Neural progenitor cell (in vitro differentiated cells): Measurements from ENCODE around the gene UMAD1. TPM values are rescaled to one million over a fixed set of nuclear protein-coding genes. Genes with fewer than 3 reads are reported as not detected.
A peak's percentile ranks its signal among the peaks of the same experiment; 100 is the strongest.
"Not testable (repeated sequence)": the region's sequence is repeated elsewhere in the genome, so short reads cannot be mapped to it uniquely, and the experiment has no call there.

ENCODE experiments used
- DNase-seq: peaks from one replicate; pipeline ENCODE4 v3.0.0-alpha.2; 2016; ENCODE audit warnings: low spot score
- H2AFZ ChIP-seq: fragments of 200-600 bp; sonication (generic); replicated peaks from 2 replicates; pipeline ENCODE4 v1.6.1; 2016; ENCODE audit warnings: antibody characterized with exemption
- H3F3A ChIP-seq: fragments of 200-600 bp; sonication (generic); 2 replicates; pipeline ENCODE4 v1.6.1; 2016; ENCODE audit warnings: antibody characterized with exemption, low read depth
- H3K27ac ChIP-seq: fragments of 200-600 bp; sonication (generic); 2 replicates; pipeline ENCODE4 v1.5.1; 2016; ENCODE audit warnings: mild to moderate bottlenecking
- H3K27me3 ChIP-seq: fragments of 200-600 bp; sonication (generic); 2 replicates; pipeline ENCODE4 v1.6.1; 2016; ENCODE audit warnings: mild to moderate bottlenecking, moderate library complexity
- H3K36me3 ChIP-seq: fragments of 200-600 bp; sonication (generic); 2 replicates; pipeline ENCODE4 v1.5.1; 2016
- H3K4me1 ChIP-seq: fragments of 200-600 bp; sonication (generic); 2 replicates; pipeline ENCODE4 v1.6.1; 2016; ENCODE audit warnings: mixed run types
- H3K4me2 ChIP-seq: fragments of 200-600 bp; sonication (generic); 2 replicates; pipeline ENCODE4 v1.6.1; 2016
- H3K4me3 ChIP-seq: fragments of 200-600 bp; sonication (generic); 2 replicates; pipeline ENCODE4 v1.5.1; 2016
- H3K79me2 ChIP-seq: fragments of 200-600 bp; sonication (generic); 2 replicates; pipeline ENCODE4 v1.6.1; 2016; ENCODE audit warnings: low read depth
- H3K9ac ChIP-seq: fragments of 200-600 bp; sonication (generic); 2 replicates; pipeline ENCODE4 v1.6.1; 2016
- H3K9me3 ChIP-seq: fragments of 200-600 bp; sonication (generic); 2 replicates; pipeline ENCODE4 v1.5.1; 2016; ENCODE audit warnings: low read depth
- H4K20me1 ChIP-seq: fragments of 200-600 bp; sonication (generic); 2 replicates; pipeline ENCODE4 v1.6.1; 2016; ENCODE audit warnings: low read depth
- H3K27ac Mint-ChIP-seq: 3 replicates; pipeline ENCODE4 v1.8.0; 2021; ENCODE audit warnings: mixed read lengths
- H3K27me3 Mint-ChIP-seq: 2 replicates; pipeline ENCODE4 v1.8.0; 2022; ENCODE audit warnings: low read depth, mild to moderate bottlenecking, inconsistent platforms, moderate library complexity, mixed read lengths; ENCODE audit not compliant: insufficient read depth
- H3K36me3 Mint-ChIP-seq: 3 replicates; pipeline ENCODE4 v1.8.0; 2021; ENCODE audit warnings: mixed read lengths
- H3K4me1 Mint-ChIP-seq: 3 replicates; pipeline ENCODE4 v1.8.0; 2021; ENCODE audit warnings: mixed read lengths
- H3K4me3 Mint-ChIP-seq: 3 replicates; pipeline ENCODE4 v1.8.0; 2021; ENCODE audit warnings: mild to moderate bottlenecking, moderate library complexity, mixed read lengths
- H3K9me3 Mint-ChIP-seq: 3 replicates; pipeline ENCODE4 v1.8.0; 2020; ENCODE audit warnings: mixed read lengths
- CTCF ChIP-seq: fragments of 200-600 bp; sonication (generic); IDR thresholded peaks from 2 replicates; pipeline ENCODE4 v1.5.1; 2017; ENCODE audit warnings: antibody characterized with exemption, mild to moderate bottlenecking
- EZH2 ChIP-seq: fragments of 200-600 bp; sonication (generic); IDR thresholded peaks from 2 replicates; pipeline ENCODE4 v1.6.1; 2017; ENCODE audit warnings: antibody characterized with exemption, mild to moderate bottlenecking, moderate library complexity
- EZH2phosphoT487 ChIP-seq: fragments of 200-600 bp; sonication (generic); IDR thresholded peaks from 2 replicates; pipeline ENCODE4 v1.6.1; 2017; ENCODE audit warnings: antibody characterized with exemption
- total RNA-seq: library from RNA; depleted of rRNA; stranded (reverse); fragments of >200 nt; gene quantifications from 2 replicates; pipeline ENCODE4 v1.2.3, GENCODE V29; 2015; ENCODE audit warnings: low replicate concordance

The UMAD1 gene
- total RNA-seq, 1 donor from 2014 or later: 23.0 TPM

- H3F3A ChIP-seq: no peaks in the 10 kb centered on the region
- no peaks in the 10 kb centered on the region for H3K9me3 Mint-ChIP-seq
- no peaks in the 10 kb centered on the region for H3K36me3 ChIP-seq
- no peak overlapping the region for H3K27ac ChIP-seq
- H3K27me3 ChIP-seq: no peaks in the 10 kb centered on the region
- H3K27me3 Mint-ChIP-seq: no peaks in the 10 kb centered on the region
- peaks cover 4% of the 10 kb centered on the region for H3K4me1 Mint-ChIP-seq
- H3K27ac Mint-ChIP-seq: no peak overlapping the region
- peaks cover 3% of the 10 kb centered on the region for H3K4me1 ChIP-seq
- H3K9me3 ChIP-seq: no peaks in the 10 kb centered on the region
- H2AFZ ChIP-seq: no peak overlapping the region
- DNase-seq: peak; percentile 13
- no peaks in the 10 kb centered on the region for H3K36me3 Mint-ChIP-seq
- H3K9ac ChIP-seq: no peak overlapping the region
- H3K4me3 ChIP-seq: no peak overlapping the region
- no peaks in the 10 kb centered on the region for H4K20me1 ChIP-seq
- H3K4me2 ChIP-seq: no peak overlapping the region
- H3K79me2 ChIP-seq: no peaks in the 10 kb centered on the region
- no peak overlapping the region for H3K4me3 Mint-ChIP-seq
- no peak for TF ChIP-seq EZH2phosphoT487
- no peak for TF ChIP-seq CTCF
Measured at GRCh38 chr7:7803715-7804178, 163.2 kb downstream of the UMAD1 start.

DNA sequence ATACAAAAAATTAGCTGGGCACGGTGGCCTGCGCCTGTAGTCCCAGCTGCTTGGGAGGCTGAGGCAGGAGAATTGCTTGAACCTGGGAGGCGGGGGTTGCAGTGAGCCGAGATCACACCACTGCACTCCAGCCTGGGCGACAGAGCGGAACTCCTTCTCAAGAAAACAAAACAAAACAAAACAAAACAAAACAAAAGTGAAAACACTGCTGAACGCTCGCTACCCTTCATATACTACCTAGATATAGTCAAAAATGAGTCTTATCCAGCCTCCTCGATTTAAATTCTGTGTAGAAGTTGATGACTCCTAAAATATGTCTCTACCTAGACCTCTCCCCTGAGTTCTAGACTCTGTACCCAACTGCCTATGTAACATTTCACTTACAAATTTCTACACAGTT is 164.3 kb downstream of the UMAD1 start:
- H3K27me3 ChIP-seq, H3K4me3 Mint-ChIP-seq, H3K4me1 Mint-ChIP-seq, H3K9me3 ChIP-seq, H3K27ac ChIP-seq, H3K27me3 Mint-ChIP-seq, H3K36me3 ChIP-seq, H3K27ac Mint-ChIP-seq, H3K36me3 Mint-ChIP-seq, H3F3A ChIP-seq, H3K9ac ChIP-seq, H3K79me2 ChIP-seq, H4K20me1 ChIP-seq, H3K4me2 ChIP-seq, H3K4me1 ChIP-seq, H3K4me3 ChIP-seq, H2AFZ ChIP-seq, H3K9me3 Mint-ChIP-seq, DNase-seq: not testable (repeated sequence)

DNA sequence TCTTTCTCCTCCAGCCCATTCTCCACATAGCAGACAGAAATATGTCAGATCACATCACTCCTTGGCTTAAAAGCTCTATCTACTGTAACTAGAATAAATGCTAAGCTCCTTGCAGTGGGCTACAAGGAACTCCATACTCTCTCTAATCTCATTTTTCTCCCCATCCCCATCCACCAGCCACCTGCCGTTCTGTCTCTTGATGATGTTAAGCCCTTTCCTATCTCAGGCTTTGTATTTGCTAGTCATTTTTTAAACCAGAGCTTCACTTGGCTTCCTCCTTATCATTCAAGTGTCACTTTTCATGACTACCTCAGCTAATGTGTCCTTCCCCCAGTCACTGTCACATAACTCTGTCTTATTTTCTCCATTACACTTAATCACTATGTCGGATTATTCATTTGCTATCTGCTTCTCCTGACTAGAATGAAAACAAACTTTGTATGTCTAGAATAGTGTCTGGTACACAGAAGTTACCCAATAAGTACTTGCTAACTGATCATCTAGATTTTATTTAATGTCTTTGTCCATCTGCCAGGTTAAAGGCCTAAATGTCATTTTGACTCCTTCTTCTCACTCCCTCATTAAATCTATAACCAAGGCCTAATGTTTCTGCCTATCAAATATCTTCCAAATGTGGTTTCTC is 165.1 kb downstream of the UMAD1 start:
- Mint-ChIP-seq H3K27ac (no peak overlapping the region), H3K9me3 (no peaks in the 10 kb centered on the region), H3K27me3 (no peaks in the 10 kb centered on the region), H3K36me3 (no peaks in the 10 kb centered on the region), H3K4me1 (peaks cover 4% of the 10 kb centered on the region), H3K4me3 (no peak overlapping the region)
- no peaks in the 10 kb centered on the region for H3K27me3 ChIP-seq
- H3K4me2 ChIP-seq: no peak overlapping the region
- H4K20me1 ChIP-seq: no peaks in the 10 kb centered on the region
- no peak for TF ChIP-seq CTCF
- no peak for TF ChIP-seq EZH2
- H3F3A ChIP-seq: no peaks in the 10 kb centered on the region
- no peak overlapping the region for H3K27ac ChIP-seq
- no peaks in the 10 kb centered on the region for H3K79me2 ChIP-seq
- no peaks in the 10 kb centered on the region for H3K9me3 ChIP-seq
- H2AFZ ChIP-seq: no peak overlapping the region
- H3K36me3 ChIP-seq: no peaks in the 10 kb centered on the region
- DNase-seq: no peak
- H3K4me1 ChIP-seq: peaks cover 3% of the 10 kb centered on the region
- no peak overlapping the region for H3K4me3 ChIP-seq
- no peak overlapping the region for H3K9ac ChIP-seq

DNA sequence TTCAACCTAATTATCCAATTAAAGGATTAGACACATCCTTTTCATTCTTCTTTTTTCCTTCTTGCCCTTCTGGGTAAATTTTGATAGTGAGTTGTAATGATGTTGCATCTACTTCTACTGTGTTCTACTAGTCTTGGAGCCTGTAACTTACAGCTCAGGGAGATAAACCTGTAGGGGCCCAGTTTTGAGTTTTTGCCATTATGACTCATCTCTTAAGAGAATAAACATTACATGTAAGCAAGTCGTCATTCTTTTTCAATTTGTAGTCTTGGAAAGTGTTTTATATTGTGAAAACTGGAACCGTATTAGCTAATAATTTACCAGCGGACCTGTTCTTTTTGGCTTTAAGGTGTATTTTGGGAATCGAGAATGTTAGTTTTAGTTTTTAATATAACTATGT is 167.6 kb downstream of the UMAD1 start:
- Histone ChIP-seq H3K4me2 (no peak overlapping the region), H3K27me3 (no peaks in the 10 kb centered on the region), H3K9me3 (no peaks in the 10 kb centered on the region), H3K4me1 (peaks cover 3% of the 10 kb centered on the region), H3K36me3 (no peaks in the 10 kb centered on the region), H3K9ac (no peak overlapping the region), H3K79me2 (no peaks in the 10 kb centered on the region), H3K27ac (no peak overlapping the region), H3F3A (no peaks in the 10 kb centered on the region), H4K20me1 (no peaks in the 10 kb centered on the region), H3K4me3 (no peak overlapping the region), H2AFZ (no peak overlapping the region)
- TF ChIP-seq EZH2phosphoT487 (no peak), CTCF (no peak), EZH2 (no peak)
- no peak overlapping the region for H3K4me3 Mint-ChIP-seq
- no peaks in the 10 kb centered on the region for H3K27me3 Mint-ChIP-seq
- DNase-seq: no peak
- H3K4me1 Mint-ChIP-seq: peaks cover 4% of the 10 kb centered on the region
- no peaks in the 10 kb centered on the region for H3K9me3 Mint-ChIP-seq
- H3K27ac Mint-ChIP-seq: no peak overlapping the region
- H3K36me3 Mint-ChIP-seq: no peaks in the 10 kb centered on the region
